Measurements from ENCODE around the gene CYP27A1. TPM values are rescaled to one million over a fixed set of nuclear protein-coding genes. Genes with fewer than 3 reads are reported as not detected.
"Not testable (repeated sequence)": the region's sequence is repeated elsewhere in the genome, so short reads cannot be mapped to it uniquely, and the experiment has no call there.

CYP27A1 gene
- total RNA-seq, 1 donor from 2014 or later: 10.5 TPM

DNA sequence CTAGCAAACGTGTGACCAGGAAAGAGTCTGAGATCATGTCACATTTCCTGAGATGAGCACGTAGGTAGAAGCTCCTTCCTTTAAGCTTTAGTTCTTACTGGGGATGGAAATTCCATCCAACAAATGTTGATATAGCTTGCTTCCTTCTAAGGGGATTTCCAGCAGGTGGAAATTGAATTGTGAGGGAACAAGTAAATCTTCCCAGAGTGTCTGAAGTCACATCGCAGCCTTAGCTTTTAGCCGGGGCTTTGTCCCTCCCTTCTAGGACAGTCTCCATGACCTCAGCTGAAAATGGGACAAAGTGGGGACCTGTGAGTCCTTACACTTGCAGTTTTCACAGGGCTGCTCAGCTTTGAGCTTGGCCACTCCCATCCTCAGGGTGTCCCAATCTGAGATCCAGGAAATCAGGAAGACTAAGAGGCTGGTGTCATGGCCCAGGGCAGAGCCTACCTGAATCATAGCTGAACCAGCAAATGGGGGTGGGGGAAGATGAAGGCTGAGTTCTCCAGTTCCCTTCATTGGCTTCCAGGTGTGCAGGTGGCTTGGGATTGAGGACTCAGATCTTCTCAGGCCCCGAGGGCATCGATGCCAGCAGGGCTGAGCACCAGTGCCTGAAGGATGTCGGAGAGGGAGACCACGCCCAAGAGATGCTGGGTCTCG is 41.4 kb downstream of the CYP27A1 start:
- no peak for ATAC-seq (ENCODE audit: poor library complexity)
- DNase-seq: no peak
- intact Hi-C loops (cut with DNase I): no loop called here

DNA sequence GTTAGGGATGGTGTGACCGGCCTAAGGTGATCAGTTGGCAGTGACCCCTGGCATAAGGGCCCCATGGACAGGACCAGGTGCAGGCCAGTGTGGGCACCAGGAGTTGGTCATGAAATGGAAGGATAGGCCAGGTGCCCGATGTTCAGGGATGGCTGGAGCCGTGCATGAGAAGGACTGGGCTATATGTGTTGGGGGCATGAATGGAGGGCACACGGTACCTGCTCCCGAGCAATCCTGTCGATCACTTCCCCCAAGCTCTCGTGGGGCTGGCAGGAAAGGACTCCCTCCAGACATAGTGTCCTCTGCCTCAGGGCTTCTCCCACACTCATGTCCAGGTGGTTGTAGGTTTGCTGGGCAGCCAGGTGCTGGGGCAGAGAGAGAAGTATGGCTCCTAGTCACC is 42.1 kb downstream of the CYP27A1 start:
- ATAC-seq (ENCODE audit: poor library complexity): no peak
- no peak for DNase-seq
- intact Hi-C loops (cut with DNase I): no loop called here

DNA sequence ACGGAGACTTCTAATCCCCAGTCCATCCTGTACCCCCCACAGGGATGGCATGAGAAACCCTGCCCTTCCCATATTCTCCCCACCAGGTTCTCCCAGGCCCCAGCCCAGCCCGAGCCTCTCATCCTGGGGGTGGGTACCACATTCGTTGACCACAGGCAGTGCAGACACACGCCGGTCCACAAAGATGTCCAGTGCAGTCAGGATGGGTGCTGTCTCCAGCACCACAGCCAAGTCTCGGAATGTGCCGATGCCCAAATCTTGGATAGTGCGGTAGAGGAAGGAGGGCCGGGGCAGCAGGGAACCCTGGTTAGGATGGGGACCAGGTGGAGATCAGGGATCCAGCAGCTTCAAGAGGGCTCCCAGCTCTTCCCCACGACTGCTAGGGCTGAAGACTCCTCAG is 44.8 kb downstream of the CYP27A1 start:
- ATAC-seq (ENCODE audit: poor library complexity) (no peak), DNase-seq (no peak)
- intact Hi-C loops (cut with DNase I): no loop called here

DNA sequence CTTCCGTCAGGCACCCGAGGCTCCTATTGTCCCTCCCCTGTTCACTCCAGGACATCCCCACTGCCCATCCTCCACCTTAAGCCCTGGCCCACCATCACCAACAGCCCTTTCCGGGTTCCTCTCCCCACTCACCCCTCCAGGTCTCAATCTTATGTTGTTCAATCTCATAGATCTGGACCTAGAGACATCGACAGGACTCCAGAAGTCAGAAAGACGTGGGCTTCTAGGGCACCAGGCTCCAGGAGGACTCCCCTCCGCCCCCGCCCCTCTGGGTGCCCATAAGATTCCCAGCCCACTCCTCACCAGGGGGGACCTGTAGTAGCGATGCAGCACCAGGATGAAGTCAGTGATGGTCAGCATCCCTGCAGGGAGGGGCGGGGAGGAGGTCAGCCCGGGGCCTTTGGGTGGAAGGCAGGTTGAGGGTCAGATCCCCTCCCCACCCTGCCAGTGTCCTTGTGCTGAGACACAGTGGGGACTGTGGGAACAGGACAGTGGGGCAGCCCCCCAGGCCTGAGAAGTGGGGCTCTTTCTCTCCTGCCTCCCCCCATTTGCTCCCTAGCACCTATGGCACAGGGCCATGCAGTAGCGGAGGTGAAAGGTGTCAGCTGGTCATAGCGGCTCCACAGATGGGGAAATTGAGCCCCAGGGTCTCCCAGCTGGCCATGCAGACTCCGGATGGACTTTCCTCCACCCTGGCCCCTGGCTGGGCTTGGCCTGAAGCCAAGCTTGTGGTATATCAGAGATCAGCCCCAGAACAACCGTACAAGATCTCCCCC is 45.9 kb downstream of the CYP27A1 start:
- intact Hi-C loops (cut with DNase I): no loop called here
- ATAC-seq (ENCODE audit: poor library complexity) (no peak), DNase-seq (no peak)

DNA sequence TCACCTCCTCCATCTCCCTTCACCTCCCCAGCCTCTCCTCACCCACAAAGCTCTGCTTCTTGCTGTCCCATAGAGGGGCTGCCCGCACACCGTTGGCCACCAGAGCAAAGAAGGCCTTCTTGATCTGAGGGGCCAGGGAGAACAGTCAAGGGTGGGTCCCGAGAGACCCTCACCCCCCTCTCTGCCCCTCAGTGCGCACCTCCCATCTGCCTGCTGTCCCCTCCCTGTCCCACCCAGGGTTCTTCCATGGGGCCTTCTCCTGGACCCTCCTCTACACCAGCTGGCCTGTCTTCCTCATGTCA is 46.5 kb downstream of the CYP27A1 start:
- no peak for DNase-seq
- intact Hi-C loops (cut with DNase I): no loop called here
- ATAC-seq (ENCODE audit: poor library complexity): no peak

DNA sequence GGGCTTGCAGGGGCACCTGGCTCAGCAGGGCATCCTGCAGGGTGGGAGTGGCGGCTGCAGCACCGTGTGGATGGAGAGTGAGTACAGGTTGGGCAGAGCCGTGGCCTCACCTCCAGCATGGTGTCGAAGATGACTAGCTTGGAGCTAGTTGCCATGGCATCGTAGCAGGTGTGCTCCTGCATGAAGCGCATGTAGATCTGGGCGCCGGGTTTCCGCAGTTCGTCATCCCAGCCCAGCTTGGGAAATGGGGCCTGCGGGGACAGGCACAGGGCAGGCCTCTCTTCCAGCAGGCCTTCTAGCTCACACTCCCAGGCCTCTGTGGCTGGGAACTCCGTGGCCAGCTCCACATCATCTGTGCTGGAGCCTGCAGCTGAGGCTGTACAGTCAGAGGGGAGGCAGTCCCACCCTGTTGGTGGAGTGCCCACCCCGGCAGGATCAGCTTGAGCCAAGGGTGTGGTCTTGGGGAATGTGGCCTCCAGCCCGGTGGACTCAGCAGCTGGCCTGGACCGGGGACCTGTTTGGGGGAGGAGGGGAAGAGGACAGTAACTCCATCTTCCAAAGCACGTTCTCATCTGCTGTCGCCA is 48.0 kb downstream of the CYP27A1 start:
- peak; percentile 77 for DNase-seq
- intact Hi-C loops (cut with DNase I): no loop called here
- peak; percentile 54 for ATAC-seq (ENCODE audit: poor library complexity)

DNA sequence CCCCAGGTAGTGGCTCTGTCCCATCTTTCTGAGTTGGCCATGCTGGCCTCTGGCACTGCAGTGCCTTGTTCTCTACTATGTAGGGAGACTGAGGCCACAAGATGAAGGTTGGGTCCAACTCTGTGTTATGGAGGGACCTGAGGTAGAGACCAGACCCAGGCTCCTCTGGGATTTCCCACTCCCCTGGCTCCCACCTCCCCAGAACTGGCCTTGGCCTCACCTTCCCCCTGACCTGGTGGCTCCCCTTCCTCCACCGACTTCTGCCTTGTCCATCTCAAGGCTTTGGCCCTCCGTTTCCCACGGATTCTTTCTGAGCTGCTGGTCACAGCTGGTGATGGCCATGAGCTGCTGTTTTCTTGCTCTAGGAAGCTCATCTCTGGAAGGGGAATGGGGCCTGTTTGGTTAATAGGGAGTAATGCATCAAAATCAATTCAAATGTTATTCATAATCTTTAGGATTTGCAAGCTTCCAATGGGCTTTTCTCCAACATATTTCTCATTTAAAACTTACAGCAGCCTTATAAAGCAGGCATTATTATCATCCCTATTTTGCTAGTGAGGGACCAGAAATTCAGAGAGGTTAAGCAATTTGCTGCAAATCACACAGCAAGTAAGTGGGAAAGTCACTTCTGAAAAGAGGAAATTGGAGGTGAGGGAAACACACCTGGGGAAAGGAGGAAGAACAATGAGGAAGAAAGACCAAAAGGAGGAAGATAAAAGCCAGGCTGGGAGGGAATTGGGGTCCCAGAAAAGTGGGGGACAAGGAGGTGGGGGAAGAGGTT is 48.8 kb downstream of the CYP27A1 start:
- no peak for ATAC-seq (ENCODE audit: poor library complexity)
- intact Hi-C loops (cut with DNase I): no loop called here
- no peak for DNase-seq

DNA sequence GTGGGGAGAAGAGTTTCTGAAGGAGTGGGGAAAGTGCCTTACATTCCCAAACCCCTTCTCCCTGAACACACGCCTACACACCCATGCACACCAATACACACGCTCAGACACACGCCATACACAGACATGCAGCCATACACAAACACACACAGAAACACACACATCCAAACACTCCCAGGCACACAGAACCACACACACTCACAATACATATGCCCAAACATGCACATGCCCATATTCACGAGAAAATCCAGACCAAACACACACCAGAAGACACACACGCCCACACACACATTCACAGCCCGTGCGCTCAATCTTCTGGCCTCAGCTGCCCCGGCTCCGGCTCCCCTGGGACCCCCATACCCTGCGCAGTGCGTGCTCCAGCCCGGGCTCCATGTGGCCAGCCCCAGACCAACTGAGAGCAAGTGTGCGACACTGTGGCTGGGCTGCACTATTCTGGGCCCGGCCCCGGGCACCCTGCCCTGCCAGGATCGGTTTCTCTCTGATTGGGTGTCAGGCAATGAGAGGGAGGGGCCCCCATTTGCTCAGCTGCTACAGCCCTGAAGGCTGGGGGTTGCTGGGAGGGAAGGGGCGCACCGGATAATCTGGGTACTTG is 49.5 kb downstream of the CYP27A1 start, which contains the start of gene PRKAG3:
Gene PRKAG3 (minus strand): TSS at position 426 of the 613 bp plus-strand sequence.
- ATAC-seq (ENCODE audit: poor library complexity) (peak; percentile 40), DNase-seq (peak; percentile 72)
- intact Hi-C loops (cut with DNase I): no loop called here

DNA sequence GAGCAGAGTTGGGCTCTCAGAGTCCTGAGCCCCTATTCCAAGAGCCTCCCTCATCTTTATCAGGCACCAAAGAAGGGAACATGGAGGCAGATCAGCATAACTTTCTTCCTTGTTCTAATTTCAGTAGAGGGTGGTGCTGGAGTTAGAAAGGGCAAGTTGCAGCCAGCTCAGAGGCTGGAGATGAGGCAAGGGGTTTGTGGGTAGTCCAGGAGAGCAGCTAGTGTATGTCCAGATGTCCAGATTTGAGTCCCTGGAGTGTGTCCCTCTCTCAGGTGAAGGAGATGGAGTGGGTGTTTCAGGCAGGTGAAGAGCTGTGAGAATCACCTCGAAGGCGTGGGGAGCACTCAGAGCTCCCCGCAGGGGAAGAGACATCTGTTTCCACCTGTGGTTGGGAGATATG is 50.1 kb downstream of the CYP27A1 start:
- ATAC-seq (ENCODE audit: poor library complexity) (peak; percentile 17), DNase-seq (no peak)
- intact Hi-C loops (cut with DNase I): no loop called here

DNA sequence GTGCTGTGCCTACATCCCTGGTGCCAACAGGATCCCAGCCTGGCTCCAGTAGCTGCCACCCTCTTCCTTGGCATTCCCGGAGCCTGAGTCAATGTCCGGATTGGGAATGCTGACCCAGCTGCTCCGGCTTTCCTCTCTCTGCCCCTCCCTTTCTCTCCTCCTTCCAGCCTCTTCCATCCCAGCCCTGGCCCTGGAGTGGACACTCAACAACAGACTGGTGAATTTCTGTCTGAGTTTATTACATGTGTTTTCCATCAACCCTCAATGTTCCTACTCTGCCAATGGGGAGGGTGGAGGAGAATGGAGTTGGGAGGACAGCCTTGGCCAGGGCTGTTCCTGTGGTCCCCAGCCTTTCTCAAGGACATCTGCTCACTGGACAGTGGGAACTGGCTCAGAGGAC is 50.6 kb downstream of the CYP27A1 start:
- intact Hi-C loops (cut with DNase I): no loop called here
- peak; percentile 63 for DNase-seq

DNA sequence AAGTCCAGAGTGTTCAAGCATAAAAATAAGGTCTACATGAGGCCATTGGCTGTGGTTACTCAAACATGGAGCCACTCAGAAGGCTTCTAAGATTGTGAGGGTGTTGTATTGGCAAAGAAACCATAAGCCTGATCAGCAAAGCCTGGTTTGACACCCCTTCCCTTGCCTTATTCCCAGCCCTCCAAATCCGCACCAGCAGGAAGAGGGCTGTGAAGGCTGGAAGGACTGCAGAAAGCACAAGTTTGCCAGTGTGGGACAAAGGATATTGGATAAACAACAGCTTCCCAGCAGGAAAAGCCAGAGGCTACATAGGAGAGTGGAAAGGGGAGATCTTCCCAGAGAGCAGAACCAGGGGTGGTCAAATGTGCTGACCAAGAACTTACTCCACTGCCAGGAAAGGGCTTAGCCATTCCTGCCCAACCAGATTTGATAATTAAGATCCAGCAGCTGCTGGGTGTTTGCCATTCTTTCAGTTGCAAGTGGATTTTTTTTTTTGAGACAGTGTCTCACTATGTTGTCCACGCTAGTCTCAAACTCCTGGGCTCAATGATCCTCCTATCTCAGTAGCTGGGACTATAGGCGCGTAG is 51.2 kb downstream of the CYP27A1 start:
- ATAC-seq (ENCODE audit: poor library complexity): no peak
- intact Hi-C loops (cut with DNase I): no loop called here
- DNase-seq: no peak

More for the DNA sequence above, 50.6 kb downstream of the CYP27A1 start:
- peak; percentile 81 for ATAC-seq (ENCODE audit: poor library complexity)

DNA sequence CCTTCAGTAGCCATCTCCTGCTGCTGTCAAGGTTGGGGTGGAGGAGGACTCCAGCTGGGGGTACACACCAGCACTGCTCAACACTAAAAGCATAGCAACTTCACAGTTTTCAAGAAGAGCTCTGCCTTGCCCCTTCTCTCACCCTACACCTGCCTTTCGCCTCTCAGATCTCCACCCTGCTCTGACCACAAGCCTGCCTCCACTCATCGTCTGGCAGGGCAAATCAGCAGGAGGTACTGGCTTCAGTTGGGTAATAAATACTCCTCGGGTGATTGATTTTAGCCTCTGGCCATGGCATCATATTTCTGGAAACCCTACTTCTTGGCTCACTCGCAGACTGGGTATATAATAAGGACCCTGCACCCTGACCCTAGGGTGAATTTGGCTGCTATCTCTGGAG is 52.7 kb downstream of the CYP27A1 start:
- no peak for ATAC-seq (ENCODE audit: poor library complexity)
- intact Hi-C loops (cut with DNase I): no loop called here
- DNase-seq: no peak

DNA sequence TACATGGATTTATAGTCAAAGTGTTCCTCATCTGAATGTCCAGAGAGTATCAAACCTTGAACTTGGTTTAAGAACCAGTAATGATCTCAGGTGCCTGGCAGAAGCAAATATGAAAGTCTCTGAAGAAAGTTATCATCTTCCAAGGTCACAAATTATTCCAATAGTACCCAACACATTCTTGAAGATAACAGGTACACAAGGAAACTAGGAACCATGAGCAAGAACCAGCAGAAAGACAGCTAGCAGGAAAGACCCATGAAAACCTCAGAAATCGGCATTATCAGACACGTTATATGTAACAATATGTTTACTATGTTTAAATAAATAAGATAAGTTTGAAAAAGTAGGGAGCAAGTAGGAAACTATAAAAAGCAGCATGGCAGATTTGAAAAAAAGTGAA is 55.5 kb downstream of the CYP27A1 start:
- intact Hi-C loops (cut with DNase I): no loop called here
- DNase-seq (no peak), ATAC-seq (ENCODE audit: poor library complexity) (no peak)

DNA sequence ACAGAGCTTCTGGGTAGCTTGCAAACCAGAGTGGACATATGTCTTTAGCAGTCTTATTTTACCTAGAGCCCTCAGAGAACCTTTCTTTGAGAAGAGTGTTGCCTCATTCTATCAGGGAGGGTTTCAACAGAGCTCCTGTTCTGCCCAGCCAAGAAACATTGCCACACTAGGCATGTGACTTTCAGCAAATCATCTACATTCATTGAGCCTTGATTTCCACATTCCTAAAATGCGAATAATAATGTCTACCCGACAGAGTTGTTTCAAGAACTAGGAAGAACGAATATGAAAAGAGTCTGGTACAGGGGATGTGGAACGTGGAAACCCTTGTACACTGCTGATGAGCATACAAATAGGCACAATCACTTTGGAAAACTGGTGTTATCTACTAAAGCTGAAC is 57.5 kb downstream of the CYP27A1 start:
- ATAC-seq (ENCODE audit: poor library complexity) (no peak), DNase-seq (no peak)
- intact Hi-C loops (cut with DNase I): no loop called here

DNA sequence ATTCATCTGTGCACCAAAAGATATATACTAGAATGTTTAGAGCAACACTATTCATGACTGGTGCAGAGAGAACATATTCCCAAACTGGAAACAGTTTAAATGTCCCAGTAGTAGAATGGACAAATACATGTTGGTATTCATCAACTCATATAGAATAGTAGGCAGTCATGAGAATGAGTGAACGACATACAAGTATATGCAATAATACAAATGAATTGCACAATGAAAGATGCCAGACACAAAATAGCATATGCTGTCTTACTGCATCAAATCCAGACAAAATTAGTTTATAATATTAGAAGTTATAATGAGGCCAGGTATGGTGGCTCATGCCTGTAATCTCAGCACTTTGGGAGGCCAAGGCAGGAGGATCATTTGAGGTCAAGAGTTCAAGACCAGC is 57.9 kb downstream of the CYP27A1 start:
- DNase-seq: no peak
- intact Hi-C loops (cut with DNase I): no loop called here
- ATAC-seq (ENCODE audit: poor library complexity): no peak

DNA sequence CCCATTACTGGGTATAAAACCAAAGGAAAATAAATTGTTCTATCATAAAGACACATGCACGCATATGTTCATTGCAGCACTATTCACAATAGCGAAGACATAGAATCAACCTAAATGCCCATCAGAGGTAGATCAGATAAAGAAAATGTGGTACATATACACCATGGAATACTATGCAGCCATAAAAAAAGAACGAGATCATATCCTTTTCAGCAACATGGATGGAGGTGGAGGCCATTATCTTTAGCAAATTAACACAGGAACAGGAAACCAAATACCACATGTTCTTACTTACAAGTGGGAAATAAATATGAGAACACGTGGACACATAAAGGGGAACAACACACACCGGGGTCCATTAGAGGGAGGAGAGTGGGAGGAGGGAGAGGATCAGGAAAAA is 62.4 kb downstream of the CYP27A1 start:
- intact Hi-C loops (cut with DNase I); DNase-seq; ATAC-seq (ENCODE audit: poor library complexity): not testable (repeated sequence)

DNA sequence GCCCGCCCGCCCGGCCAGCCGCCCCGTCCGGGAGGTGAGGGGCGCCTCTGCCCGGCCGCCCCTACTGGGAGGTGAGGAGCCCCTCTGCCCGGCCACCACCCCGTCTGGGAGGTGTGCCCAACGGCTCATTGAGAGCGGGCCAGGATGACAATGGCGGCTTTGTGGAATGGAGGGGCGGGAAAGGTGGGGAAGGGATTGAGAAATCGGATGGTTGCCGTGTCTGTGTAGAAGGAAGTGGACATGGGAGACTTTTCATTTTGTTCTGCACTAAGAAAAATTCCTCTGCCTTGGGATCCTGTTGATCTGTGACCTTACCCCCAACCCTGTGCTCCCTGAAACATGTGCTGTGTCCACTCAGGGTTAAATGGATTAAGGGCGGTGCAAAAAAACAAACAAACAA is 65.0 kb downstream of the CYP27A1 start:
- not testable (repeated sequence) for ATAC-seq (ENCODE audit: poor library complexity); DNase-seq
- intact Hi-C loops (cut with DNase I): loop anchor here (5.0 kb wide), 1 partner anchor 120 kb away; no protein-coding TSS in a partner anchor

DNA sequence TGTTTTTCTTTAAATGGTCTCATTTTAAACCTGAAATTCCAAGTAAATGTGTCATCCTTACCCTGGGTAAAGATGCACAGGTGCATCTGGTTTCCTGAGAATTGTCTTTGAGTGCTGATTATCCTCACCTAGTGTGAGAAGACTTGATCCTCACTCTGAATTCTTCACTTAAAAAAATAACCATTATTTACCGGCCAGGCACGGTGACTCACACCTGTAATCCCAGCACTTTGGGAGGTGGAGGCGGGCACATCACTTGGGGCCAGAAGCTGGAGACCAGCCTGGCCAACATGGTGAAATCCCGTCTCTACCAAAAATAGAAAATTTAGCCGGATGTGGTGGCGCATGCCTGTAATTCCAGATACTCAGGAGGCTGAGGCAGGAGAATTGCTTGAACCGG is 67.8 kb downstream of the CYP27A1 start:
- ATAC-seq (ENCODE audit: poor library complexity) (no peak), DNase-seq (no peak)
- intact Hi-C loops (cut with DNase I): loop anchor here (5.0 kb wide), 2 partner anchors 122 to 137 kb away; partner anchors contain the start of gene TTLL4

Data from Right ventricle myocardium superior (tissue), 1 donor.